H1 (cell line): ENCODE data around the gene SCAP. TPM values are rescaled to one million over a fixed set of nuclear protein-coding genes. Genes with fewer than 3 reads are reported as not detected.
A peak's percentile ranks its signal among the peaks of the same experiment; 100 is the strongest.

ENCODE experiments used
- CTCF ChIA-PET: fragments of 300-600 bp; sonication (Branson Sonifier 250); formaldehyde crosslinking; loops from one replicate; lab custom pipeline; 2021; ENCODE audit not compliant: partially characterized antibody; lab: Charles Lee
- POLR2A ChIA-PET: fragments of 300-600 bp; sonication (Branson Sonifier 250); formaldehyde crosslinking; loops from one replicate; lab custom pipeline; 2021; ENCODE audit warnings: inconsistent platforms; ENCODE audit not compliant: partially characterized antibody; lab: Charles Lee
- DNase-seq, 2 experiments: peaks; one replicate each; pipeline versions ENCODE4 v3.0.0 to v3.0.0-alpha.2; 2010 to 2022; ENCODE audit warnings: low spot score in 2 of 2, low read depth in 1 of 2, mixed read lengths in 1 of 2
- FAIRE-seq: peaks from 2 replicates; lab custom pipeline; 2011; peaks lifted over from hg19 to GRCh38; lab: Jason Lieb, UNC
- H2AFZ ChIP-seq: 2 replicates; pipeline ENCODE4 v1.8.1; 2012; ENCODE audit warnings: low read length, inconsistent platforms
- H2AK5ac ChIP-seq: 2 replicates; pipeline ENCODE4 v1.6.1; 2013; ENCODE audit warnings: low read depth, low read length
- H2BK120ac ChIP-seq: replicated peaks from 2 replicates; pipeline ENCODE3; 2013; ENCODE audit warnings: low read depth, low read length, inconsistent platforms
- H2BK12ac ChIP-seq: 2 replicates; pipeline ENCODE4 v1.6.1; 2013; ENCODE audit warnings: low read depth, low read length
- H2BK15ac ChIP-seq: 2 replicates; pipeline ENCODE4 v1.6.1; 2013; ENCODE audit warnings: low read length
- H2BK20ac ChIP-seq: 2 replicates; pipeline ENCODE4 v1.6.1; 2013; ENCODE audit warnings: low read length
- H2BK5ac ChIP-seq: 2 replicates; pipeline ENCODE4 v1.6.1; 2013; ENCODE audit warnings: low read depth, low read length
- H3K14ac ChIP-seq: 2 replicates; pipeline ENCODE4 v1.6.1; 2013; ENCODE audit warnings: inconsistent platforms; ENCODE audit not compliant: insufficient read length
- H3K18ac ChIP-seq: 2 replicates; pipeline ENCODE4 v1.6.1; 2013; ENCODE audit warnings: low read length; ENCODE audit errors: extremely low read depth
- H3K23ac ChIP-seq: 2 replicates; pipeline ENCODE4 v1.6.1; 2013; ENCODE audit warnings: inconsistent platforms; ENCODE audit not compliant: insufficient read length
- H3K23me2 ChIP-seq: 2 replicates; pipeline ENCODE4 v1.6.1; 2013; ENCODE audit warnings: low read depth, low read length
- H3K27ac ChIP-seq: 2 replicates; pipeline ENCODE4 v1.6.1; 2011; ENCODE audit warnings: low read depth, low read length, inconsistent platforms
- H3K27me3 ChIP-seq, 4 experiments: replicated peaks in 1 of 4; 1 replicate in 1 of 4; 2 replicates in 3 of 4; pipeline versions ENCODE4 v1.6.1 to v1.8.1; 2011 to 2013; ENCODE audit warnings: low read length in 3 of 4, mild to moderate bottlenecking in 3 of 4, inconsistent platforms in 2 of 4, mixed read lengths in 2 of 4, moderate library complexity in 1 of 4; ENCODE audit not compliant: control insufficient read depth in 3 of 4, insufficient read depth in 3 of 4; ENCODE audit errors: extremely low read depth in 1 of 4
- H3K36me3 ChIP-seq, 4 experiments: 2 replicates each; pipeline versions ENCODE4 v1.6.1 to v1.8.1; 2011 to 2013; ENCODE audit warnings: mild to moderate bottlenecking in 4 of 4, low read length in 3 of 4, moderate library complexity in 2 of 4, control low read depth in 1 of 4, inconsistent platforms in 1 of 4; ENCODE audit not compliant: insufficient read depth in 4 of 4, control insufficient read depth in 2 of 4
- H3K4ac ChIP-seq: replicated peaks from 2 replicates; pipeline ENCODE3; 2013; ENCODE audit warnings: low read length, low read depth, mixed read lengths, inconsistent platforms; ENCODE audit not compliant: insufficient read length
- H3K4me1 ChIP-seq, 4 experiments: replicated peaks in 1 of 4; 1 replicate in 1 of 4; 2 replicates in 3 of 4; pipeline versions ENCODE4 v1.6.1 to v1.8.1; 2011 to 2013; ENCODE audit warnings: low read length in 3 of 4, inconsistent platforms in 2 of 4, mixed read lengths in 1 of 4; ENCODE audit not compliant: insufficient read depth in 4 of 4, control insufficient read depth in 3 of 4
- H3K4me2 ChIP-seq, 2 experiments: 2 replicates each; pipeline versions ENCODE4 v1.6.1 to v1.8.1; 2011 to 2013; ENCODE audit warnings: low read depth in 2 of 2, low read length in 2 of 2, control low read depth in 1 of 2, inconsistent platforms in 1 of 2, mild to moderate bottlenecking in 1 of 2; ENCODE audit not compliant: insufficient read depth in 1 of 2
- H3K4me3 ChIP-seq, 4 experiments: fragments of 200-600, 300-600 bp in 1 of 4; sonication (generic), shearing (Covaris generic), sonication (Bioruptor Twin) in 1 of 4; 2 replicates each; pipeline versions ENCODE4 v1.5.1 to v1.8.1; 2011 to 2016; ENCODE audit warnings: low read length in 4 of 4, low read depth in 3 of 4, control low read depth in 2 of 4, inconsistent platforms in 2 of 4, mild to moderate bottlenecking in 2 of 4, mixed read lengths in 1 of 4, moderate library complexity in 1 of 4; ENCODE audit not compliant: insufficient read depth in 2 of 4; ENCODE audit errors: extremely low read depth in 1 of 4
- H3K56ac ChIP-seq: replicated peaks from 2 replicates; pipeline ENCODE3; 2013; ENCODE audit warnings: low read depth, mild to moderate bottlenecking, mixed read lengths, low read length, inconsistent platforms; ENCODE audit not compliant: insufficient read length
- H3K79me1 ChIP-seq: 2 replicates; pipeline ENCODE4 v1.6.1; 2013; ENCODE audit warnings: low read depth, low read length, control low read depth
- H3K79me2 ChIP-seq, 2 experiments: 2 replicates each; pipeline versions ENCODE4 v1.6.1 to v1.8.1; 2012 to 2013; ENCODE audit warnings: low read length in 2 of 2, mild to moderate bottlenecking in 2 of 2, inconsistent platforms in 1 of 2; ENCODE audit not compliant: insufficient read depth in 2 of 2, control insufficient read depth in 1 of 2
- H3K9ac ChIP-seq, 4 experiments: replicated peaks in 1 of 4; 1 replicate in 1 of 4; 2 replicates in 3 of 4; pipeline versions ENCODE4 v1.6.1 to v1.8.1; 2011 to 2013; ENCODE audit warnings: low read depth in 3 of 4, low read length in 3 of 4, control low read depth in 2 of 4, mild to moderate bottlenecking in 2 of 4, moderate library complexity in 2 of 4, inconsistent platforms in 1 of 4; ENCODE audit errors: extremely low read depth in 1 of 4
- H3K9me3 ChIP-seq, 2 experiments: 2 replicates each; pipeline versions ENCODE4 v1.6.1 to v1.8.1; 2012 to 2013; ENCODE audit warnings: mild to moderate bottlenecking in 2 of 2, moderate library complexity in 2 of 2, control low read depth in 1 of 2, inconsistent platforms in 1 of 2, low read depth in 1 of 2, low read length in 1 of 2, mixed read lengths in 1 of 2; ENCODE audit not compliant: insufficient read depth in 2 of 2
- H4K20me1 ChIP-seq, 2 experiments: replicated peaks in 1 of 2; 2 replicates each; pipeline versions ENCODE3 to v1.8.1; 2011 to 2013; ENCODE audit warnings: inconsistent platforms in 2 of 2, low read length in 2 of 2, mild to moderate bottlenecking in 1 of 2; ENCODE audit not compliant: insufficient read depth in 2 of 2, control insufficient read depth in 1 of 2
- H4K5ac ChIP-seq: 2 replicates; pipeline ENCODE4 v1.6.1; 2013; ENCODE audit warnings: low read length, low read depth, mixed read lengths, inconsistent platforms; ENCODE audit not compliant: insufficient read length
- H4K8ac ChIP-seq: 2 replicates; pipeline ENCODE4 v1.8.0; 2013; ENCODE audit warnings: mild to moderate bottlenecking, moderate library complexity, low read length, inconsistent platforms; ENCODE audit not compliant: insufficient read depth; ENCODE audit errors: extremely low read depth
- H4K91ac ChIP-seq: replicated peaks from 2 replicates; pipeline ENCODE3; 2013; ENCODE audit warnings: low read length, mixed read lengths, inconsistent platforms; ENCODE audit not compliant: insufficient read length
- ASH2L ChIP-seq: fragments of 200-600, 300-600 bp; sonication (generic); IDR thresholded peaks from one replicate; pipeline ENCODE4 v1.7.1; 2017; ENCODE audit warnings: low read length
- BRCA1 ChIP-seq: IDR thresholded peaks from 2 replicates; pipeline ENCODE4 v1.6.1; 2012; ENCODE audit warnings: low read depth, low read length, improper control_type of control experiment
- CHD1 ChIP-seq: IDR thresholded peaks from 2 replicates; pipeline ENCODE4 v1.6.1; 2012; ENCODE audit warnings: low read depth, low read length, improper control_type of control experiment
- CTBP2 ChIP-seq: IDR thresholded peaks from 2 replicates; pipeline ENCODE4 v1.7.0; 2011; ENCODE audit warnings: borderline replicate concordance, mild to moderate bottlenecking, moderate library complexity, mixed read lengths, low read length; ENCODE audit not compliant: insufficient read depth, insufficient read length
- JUND ChIP-seq: IDR thresholded peaks from 2 replicates; pipeline ENCODE4 v1.6.1; 2011; ENCODE audit warnings: mild to moderate bottlenecking, improper control_type of control experiment, low read length
- NANOG ChIP-seq: IDR thresholded peaks from 2 replicates; pipeline ENCODE4 v1.6.1; 2011; ENCODE audit warnings: low read length, low read depth, mild to moderate bottlenecking, inconsistent platforms; ENCODE audit not compliant: insufficient read depth, poor library complexity, severe bottlenecking
- POU5F1 ChIP-seq: IDR thresholded peaks from 2 replicates; pipeline ENCODE4 v1.6.1; 2011; ENCODE audit warnings: low read depth, mild to moderate bottlenecking, low read length, moderate library complexity
- RNF2 ChIP-seq: fragments of 200-900, 300-1000 bp; sonication (generic); IDR thresholded peaks from 2 replicates; pipeline ENCODE4 v1.7.1; 2016; ENCODE audit warnings: borderline replicate concordance, low read depth, mild to moderate bottlenecking, antibody characterized with exemption, low read length; ENCODE audit not compliant: poor library complexity, severe bottlenecking; ENCODE audit errors: missing control alignments
- WGBS, 2 experiments: shearing (Covaris generic) in 1 of 2; methylation state at CpG; one replicate each; pipeline versions ENCODE4 v1.1.6 to v1.1.7; 2013 to 2015; ENCODE audit warnings: low lambda C conversion rate in 2 of 2, mixed read lengths in 2 of 2, inconsistent platforms in 1 of 2, low coverage in 1 of 2, missing lambda C conversion rate in 1 of 2; ENCODE audit not compliant: insufficient replicate concordance in 2 of 2, insufficient coverage in 1 of 2, insufficient read length in 1 of 2; ENCODE audit errors: extremely low coverage in 1 of 2, missing lambda C conversion rate in 1 of 2; 5-methylcytosine and 5-hydroxymethylcytosine counted together
- polyA plus RNA-seq, 7 experiments: library from polyadenylated mRNA; depleted of rRNA in 3 of 7; stranded (reverse) in 5 of 7; unstranded in 2 of 7; fragments of >200 nt in 5 of 7; fragments of 200-250 nt in 2 of 7; gene quantifications; 1 replicate in 5 of 7; 2 replicates in 1 of 7; 4 replicates in 1 of 7; pipeline versions ENCODE4 v1.2.1 to v1.2.3, GENCODE V29; 2011 to 2013; ENCODE audit warnings: missing spikeins in 2 of 7, mixed read lengths in 2 of 7
- total RNA-seq: library from RNA; stranded (reverse); fragmentation: NEBNext Ultra II Directional; extraction: Animal tissue kit (Norgen Biotek cat#: 25700); gene quantifications from 2 replicates; pipeline ENCODE4 v1.2.1, GENCODE V29; 2021
- TF ChIP-seq, protein P1 (sequence below): IDR thresholded peaks from 2 replicates; pipeline ENCODE4 v1.6.1; 2011; ENCODE audit warnings: low read depth, mild to moderate bottlenecking, low read length; ENCODE audit not compliant: insufficient read depth

Gene SCAP
- total and polyA plus RNA-seq, 2 of the 8 experiments (the other 6 are each of a cell fraction or from before 2014, with no cell fraction given), result 74.0 to 114 TPM

DNA sequence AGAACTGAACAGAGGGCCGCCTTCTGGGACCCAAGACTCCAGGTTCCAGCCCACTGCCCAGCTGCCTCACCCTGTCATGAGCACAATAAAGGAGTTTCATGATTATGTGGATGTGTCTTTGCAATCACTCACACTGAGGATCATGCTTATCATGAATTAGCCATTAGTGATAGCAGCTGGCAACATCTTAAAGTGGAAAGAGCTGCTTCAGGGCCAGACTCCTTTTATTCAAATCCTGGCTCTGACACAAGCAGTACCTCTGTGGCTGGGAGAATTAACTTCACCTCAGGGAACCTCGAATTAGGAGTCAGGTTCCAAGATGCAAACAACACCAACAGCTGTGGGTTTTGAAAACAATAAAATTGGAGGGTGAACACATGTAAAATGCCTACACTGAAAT, 6.6 kb upstream of the SCAP start:
- peak; percentile 55 for FAIRE-seq
- ChIA-PET CTCF (interaction anchor here (0.6 to 1.4 kb wide), 10 partner anchors 9 to 567 kb away, joined by 3 to 6 read pairs (median 3); no protein-coding TSS in a partner anchor), POLR2A (interaction anchor here (0.5 to 5.1 kb wide), 12 partner anchors 9 to 607 kb away, joined by 3 to 23 read pairs (median 4); no protein-coding TSS in a partner anchor)
- H3K9ac ChIP-seq, result peak overlapping the region in 1 of 4 experiments; percentile 54; a peak in 1 of 7 replicates
- H3K14ac ChIP-seq, result no peak overlapping the region
- no peak overlapping the region for H3K56ac ChIP-seq
- H3K18ac ChIP-seq, result peak overlapping the region; percentile 48; the same call in 1 of the 2 replicates
- no peaks in the 10 kb centered on the region for H3K27me3 ChIP-seq
- H2BK15ac ChIP-seq, result no peak overlapping the region
- peak overlapping the region; percentile 13 for H2BK120ac ChIP-seq
- no peak for TF ChIP-seq CHD1
- TF ChIP-seq ASH2L, result no peak
- TF ChIP-seq BRCA1, result no peak
- no peak for TF ChIP-seq RNF2
- no peak for TF ChIP-seq JUND
- no peak for TF ChIP-seq POU5F1
- TF ChIP-seq NANOG, result no peak
- TF ChIP-seq, protein P1, sequence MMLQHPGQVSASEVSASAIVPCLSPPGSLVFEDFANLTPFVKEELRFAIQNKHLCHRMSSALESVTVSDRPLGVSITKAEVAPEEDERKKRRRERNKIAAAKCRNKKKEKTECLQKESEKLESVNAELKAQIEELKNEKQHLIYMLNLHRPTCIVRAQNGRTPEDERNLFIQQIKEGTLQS, result no peak
- no peak for TF ChIP-seq CTBP2
- no peak overlapping the region; the same call in 1 of the 2 replicates for H2AK5ac ChIP-seq
- peaks cover 2 to 12% (median 6%) of the 10 kb centered on the region in 4 experiments; a peak in 4 of 7 replicates for H3K4me1 ChIP-seq
- DNase-seq, result no peak
- peak overlapping the region; percentile 49; the same call in 1 of the 2 replicates for H3K27ac ChIP-seq
- no peaks in the 10 kb centered on the region for H3K79me2 ChIP-seq
- no peak overlapping the region for H2AFZ ChIP-seq
- H3K23me2 ChIP-seq, result no peaks in the 10 kb centered on the region; the same call in 1 of the 2 replicates
- H3K4me3 ChIP-seq, result peak overlapping the region in 3 of 4 experiments; percentile 1 to 44 (median 26); a peak in 4 of 8 replicates
- peak overlapping the region; percentile 40 for H4K91ac ChIP-seq
- H2BK20ac ChIP-seq, result peak overlapping the region; percentile 40; the same call in 1 of the 2 replicates
- H3K4ac ChIP-seq, result no peak overlapping the region
- H2BK12ac ChIP-seq, result peak overlapping the region; percentile 70; the same call in 1 of the 2 replicates
- 8% methylated on average over 2 of the region's 2 CpGs; no CpG with 5 or more reads in 1 of the 2 experiments for WGBS, 2 experiments
- no peaks in the 10 kb centered on the region for H3K79me1 ChIP-seq
- no peaks in the 10 kb centered on the region for H4K20me1 ChIP-seq
- H3K9me3 ChIP-seq, result no peaks in the 10 kb centered on the region
- peak overlapping the region; percentile 62 to 74 for H3K4me2 ChIP-seq
- H4K5ac ChIP-seq, result peak overlapping the region; percentile 31
- H4K8ac ChIP-seq, result no peak overlapping the region
- peak overlapping the region; percentile 93 for H2BK5ac ChIP-seq
- H3K23ac ChIP-seq, result no peak overlapping the region
- H3K36me3 ChIP-seq, result no peaks in the 10 kb centered on the region
